SK-N-SH (cell line): Measurements from ENCODE around the gene MIDN. TPM values are rescaled to one million over a fixed set of nuclear protein-coding genes. Genes with fewer than 3 reads are reported as not detected.

Experiments used
- CTCF ChIA-PET: fragments of 300-600, 350-600 bp; formaldehyde crosslinking; extraction: SDS; loops from one replicate; lab custom pipeline; 2021; lab: Yijun Ruan, JAX
- POLR2A ChIA-PET: fragments of 350-600 bp; sonication (Branson Sonifier 250); formaldehyde crosslinking; extraction: SDS; loops from one replicate; lab custom pipeline; 2020; ENCODE audit warnings: antibody characterized with exemption, inconsistent platforms; lab: Yijun Ruan, JAX
- DNase-seq: peaks from one replicate; pipeline ENCODE4 v3.0.0; 2012
- H2AFZ ChIP-seq: fragments of 200-600 bp; sonication (generic); 2 replicates; pipeline ENCODE4 v1.8.1; 2016; ENCODE audit warnings: antibody characterized with exemption, mild to moderate bottlenecking, low read depth
- H3F3A ChIP-seq: fragments of 200-600 bp; sonication (generic); replicated peaks from 2 replicates; pipeline ENCODE3; 2016; ENCODE audit warnings: antibody characterized with exemption, mild to moderate bottlenecking; ENCODE audit not compliant: insufficient read depth
- H3K27ac ChIP-seq, 2 experiments: fragments of 200-500 bp in 1 of 2; fragments of 200-600 bp in 1 of 2; sonication (Bioruptor generic) in 1 of 2; sonication (generic), shearing (Covaris generic) in 1 of 2; 2 replicates each; pipeline versions ENCODE4 v1.5.1 to v1.6.1; 2014 to 2016; ENCODE audit warnings: low read depth in 2 of 2, inconsistent platforms in 1 of 2, low read length in 1 of 2, mild to moderate bottlenecking in 1 of 2, mixed read lengths in 1 of 2
- H3K27me3 ChIP-seq: fragments of 200-600 bp; sonication (generic), shearing (Covaris generic); 2 replicates; pipeline ENCODE4 v1.6.1; 2016; ENCODE audit warnings: mixed run types; ENCODE audit not compliant: insufficient read depth
- H3K36me3 ChIP-seq, 2 experiments: fragments of 200-500 bp in 1 of 2; fragments of 200-600 bp in 1 of 2; sonication (Bioruptor generic) in 1 of 2; sonication (generic) in 1 of 2; replicated peaks in 1 of 2; 2 replicates each; pipeline versions ENCODE3 to v1.5.1; 2014 to 2016; ENCODE audit warnings: low read length in 1 of 2, mild to moderate bottlenecking in 1 of 2; ENCODE audit not compliant: insufficient read depth in 2 of 2, control insufficient read depth in 1 of 2
- H3K4me1 ChIP-seq, 2 experiments: fragments of 200-500 bp in 1 of 2; fragments of 200-600 bp in 1 of 2; sonication (Bioruptor generic) in 1 of 2; sonication (generic), shearing (Covaris generic) in 1 of 2; 2 replicates each; pipeline versions ENCODE4 v1.5.1 to v1.6.1; 2014 to 2016; ENCODE audit warnings: low read depth in 1 of 2, low read length in 1 of 2, mixed run types in 1 of 2; ENCODE audit not compliant: insufficient read depth in 2 of 2, control insufficient read depth in 1 of 2
- H3K4me2 ChIP-seq: fragments of 200-600 bp; sonication (generic), shearing (Covaris generic); 2 replicates; pipeline ENCODE4 v1.6.1; 2017; ENCODE audit warnings: mixed run types
- H3K4me3 ChIP-seq, 2 experiments: fragments of 200-500 bp in 1 of 2; fragments of 200-600 bp in 1 of 2; sonication (Bioruptor generic) in 1 of 2; sonication (generic), shearing (Covaris generic) in 1 of 2; 2 replicates each; pipeline versions ENCODE4 v1.5.1 to v1.8.1; 2014 to 2016; ENCODE audit warnings: low read depth in 2 of 2, inconsistent platforms in 1 of 2, low read length in 1 of 2, mild to moderate bottlenecking in 1 of 2, mixed read lengths in 1 of 2, moderate library complexity in 1 of 2
- H3K79me2 ChIP-seq: fragments of 200-600 bp; sonication (generic); 2 replicates; pipeline ENCODE4 v1.8.1; 2017; ENCODE audit warnings: mild to moderate bottlenecking; ENCODE audit not compliant: insufficient read depth
- H3K9ac ChIP-seq: fragments of 200-600 bp; sonication (generic); 2 replicates; pipeline ENCODE4 v1.6.1; 2017; ENCODE audit warnings: mixed run types
- H3K9me2 ChIP-seq: fragments of 200-600 bp; sonication (generic); 2 replicates; pipeline ENCODE4 v1.6.1; 2017; ENCODE audit warnings: mixed run types
- H3K9me3 ChIP-seq: fragments of 200-600 bp; sonication (generic); 2 replicates; pipeline ENCODE4 v1.6.1; 2017; ENCODE audit warnings: mixed run types, mild to moderate bottlenecking, moderate library complexity
- H4K20me1 ChIP-seq: fragments of 200-600 bp; sonication (generic); 2 replicates; pipeline ENCODE4 v1.6.1; 2017; ENCODE audit warnings: mild to moderate bottlenecking, mixed run types; ENCODE audit not compliant: insufficient read depth
- CHD2 ChIP-seq: fragments of 150-350 bp; IDR thresholded peaks from 2 replicates; pipeline ENCODE4 v1.6.1; 2018; ENCODE audit warnings: low read length; ENCODE audit not compliant: partially characterized antibody
- ELF1 ChIP-seq: IDR thresholded peaks from 2 replicates; pipeline ENCODE4 v1.4.0; 2012
- EP300 ChIP-seq, 2 experiments: IDR thresholded peaks; 2 replicates each; pipeline versions ENCODE4 v1.4.0 to v1.6.1; 2012; ENCODE audit warnings: borderline replicate concordance in 1 of 2, low read depth in 1 of 2, low read length in 1 of 2
- FOSL2 ChIP-seq: IDR thresholded peaks from 2 replicates; pipeline ENCODE4 v1.4.0; 2012; ENCODE audit warnings: low read depth, mild to moderate bottlenecking, moderate library complexity, borderline replicate concordance
- FOXM1 ChIP-seq: IDR thresholded peaks from 2 replicates; pipeline ENCODE4 v1.4.0; 2012; ENCODE audit warnings: low read depth, mild to moderate bottlenecking
- GATA2 ChIP-seq: sonication (generic); formaldehyde crosslinking; IDR thresholded peaks from 2 replicates; pipeline ENCODE4 v1.5.0; 2020; ENCODE audit warnings: mild to moderate bottlenecking, missing genetic modification reagents
- IRF3 ChIP-seq: fragments of 150-350 bp; IDR thresholded peaks from 2 replicates; pipeline ENCODE4 v1.6.1; 2016; ENCODE audit warnings: mild to moderate bottlenecking, low read depth, low read length
- JUND ChIP-seq: IDR thresholded peaks from 2 replicates; pipeline ENCODE4 v1.4.0; 2012
- MEF2A ChIP-seq: IDR thresholded peaks from 2 replicates; pipeline ENCODE4 v1.4.0; 2012; ENCODE audit warnings: low read depth, borderline replicate concordance
- MXI1 ChIP-seq: IDR thresholded peaks from 2 replicates; pipeline ENCODE4 v1.6.1; 2012; ENCODE audit warnings: mild to moderate bottlenecking, low read depth, low read length, improper control_type of control experiment
- NFIC ChIP-seq: IDR thresholded peaks from 2 replicates; pipeline ENCODE4 v1.4.0; 2012; ENCODE audit warnings: borderline replicate concordance
- PBX3 ChIP-seq: IDR thresholded peaks from 2 replicates; pipeline ENCODE4; 2012
- POLR2AphosphoS5 ChIP-seq: IDR thresholded peaks from 2 replicates; pipeline ENCODE4 v1.6.1; 2012; ENCODE audit warnings: low read depth, low read length
- RAD21 ChIP-seq: IDR thresholded peaks from 2 replicates; pipeline ENCODE4 v1.6.1; 2012; ENCODE audit warnings: mild to moderate bottlenecking, low read length
- RCOR1 ChIP-seq: fragments of 150-350 bp; IDR thresholded peaks from 2 replicates; pipeline ENCODE4 v1.6.1; 2017; ENCODE audit warnings: antibody characterized with exemption, low read length
- RFX5 ChIP-seq: IDR thresholded peaks from 2 replicates; pipeline ENCODE4 v1.6.1; 2012; ENCODE audit warnings: mild to moderate bottlenecking, improper control_type of control experiment, low read length
- TAF1 ChIP-seq: IDR thresholded peaks from 2 replicates; pipeline ENCODE4 v1.6.1; 2012; ENCODE audit warnings: low read depth, mild to moderate bottlenecking, low read length, moderate library complexity, borderline replicate concordance
- TCF12 ChIP-seq: IDR thresholded peaks from 2 replicates; pipeline ENCODE4 v1.4.0; 2012
- TEAD4 ChIP-seq: IDR thresholded peaks from 2 replicates; pipeline ENCODE4 v1.4.0; 2012; ENCODE audit warnings: mild to moderate bottlenecking, borderline replicate concordance; ENCODE audit not compliant: insufficient read depth
- YY1 ChIP-seq: IDR thresholded peaks from 2 replicates; pipeline ENCODE4 v1.4.0; 2012; ENCODE audit warnings: low read depth, mild to moderate bottlenecking
- WGBS: methylation state at CpG from one replicate; pipeline ENCODE4 v1.1.6; 2017; ENCODE audit warnings: low lambda C conversion rate; 5-methylcytosine and 5-hydroxymethylcytosine counted together
- polyA plus RNA-seq, 3 experiments: library from polyadenylated mRNA; depleted of rRNA; stranded (reverse); fragments of >200 nt; gene quantifications; 2 replicates each; pipeline ENCODE4 v1.2.3, GENCODE V29; 2012
- TF ChIP-seq, protein P1 (sequence below): IDR thresholded peaks from 2 replicates; pipeline ENCODE4 v1.4.0; 2012; ENCODE audit warnings: low read depth, borderline replicate concordance

Gene MIDN
- polyA plus RNA-seq, 1 of the 3 experiments (the other 2 are of a cell fraction): 13.9 TPM

DNA sequence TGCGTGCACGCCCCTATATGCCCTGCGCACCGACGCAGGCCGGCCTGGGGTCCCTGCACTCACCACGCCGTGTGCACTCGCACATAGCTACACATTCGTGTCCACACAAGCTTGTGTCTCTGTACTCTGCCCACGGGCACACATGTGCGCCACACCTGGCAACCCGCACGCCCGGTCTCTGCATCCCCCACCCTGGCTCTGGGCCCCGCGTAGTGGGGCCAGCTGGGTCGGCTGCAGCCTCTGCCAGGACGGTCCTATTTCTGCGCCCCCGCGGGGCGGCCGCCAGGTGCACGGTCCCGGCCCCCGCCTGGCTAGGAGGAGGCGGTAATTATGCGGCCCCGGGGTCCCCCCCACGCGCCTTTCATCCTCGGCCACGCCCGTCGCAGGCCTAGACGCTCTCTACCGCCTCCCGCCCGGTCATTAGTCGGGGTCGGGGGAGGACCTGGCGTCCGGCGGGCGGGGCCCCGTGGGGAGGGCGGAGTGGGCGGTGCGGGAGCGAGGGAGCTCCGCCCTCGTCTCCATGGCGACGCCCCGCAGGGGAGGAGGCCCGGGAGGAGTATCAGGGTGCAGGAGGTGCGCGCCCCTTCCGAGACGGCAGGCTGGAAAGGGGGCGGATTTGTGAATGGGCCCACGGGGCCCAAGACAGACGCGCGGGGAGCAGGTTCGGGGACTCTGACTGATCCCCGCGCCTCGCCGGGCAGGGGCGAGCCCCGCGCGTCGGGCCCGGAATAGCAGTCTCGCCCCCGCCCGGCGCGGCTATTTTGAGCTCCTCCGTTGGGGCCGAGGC is 17.9 kb downstream of the MIDN start (continued):
- TF ChIP-seq CHD2 (no peak), RFX5 (no peak), NFIC (peak; percentile 41; the same call in 1 of the 2 replicates), IRF3 (no peak), MEF2A (no peak), RCOR1 (0 out of 2 replicates have a peak, but pooled peaks have one; percentile 48), JUND (no peak), MXI1 (peak; percentile 31; the same call in 1 of the 2 replicates), TEAD4 (no peak; the same call in 1 of the 2 replicates), FOXM1 (no peak), PBX3 (no peak; the same call in 1 of the 2 replicates), EP300 (IDR thresholded peaks at IDR 0.05; ENCODE audit: borderline replicate concordance in 1 of 2, low read depth in 1 of 2, low read length in 1 of 2) (no peak), FOSL2 (no peak)
- TF ChIP-seq, protein P1, sequence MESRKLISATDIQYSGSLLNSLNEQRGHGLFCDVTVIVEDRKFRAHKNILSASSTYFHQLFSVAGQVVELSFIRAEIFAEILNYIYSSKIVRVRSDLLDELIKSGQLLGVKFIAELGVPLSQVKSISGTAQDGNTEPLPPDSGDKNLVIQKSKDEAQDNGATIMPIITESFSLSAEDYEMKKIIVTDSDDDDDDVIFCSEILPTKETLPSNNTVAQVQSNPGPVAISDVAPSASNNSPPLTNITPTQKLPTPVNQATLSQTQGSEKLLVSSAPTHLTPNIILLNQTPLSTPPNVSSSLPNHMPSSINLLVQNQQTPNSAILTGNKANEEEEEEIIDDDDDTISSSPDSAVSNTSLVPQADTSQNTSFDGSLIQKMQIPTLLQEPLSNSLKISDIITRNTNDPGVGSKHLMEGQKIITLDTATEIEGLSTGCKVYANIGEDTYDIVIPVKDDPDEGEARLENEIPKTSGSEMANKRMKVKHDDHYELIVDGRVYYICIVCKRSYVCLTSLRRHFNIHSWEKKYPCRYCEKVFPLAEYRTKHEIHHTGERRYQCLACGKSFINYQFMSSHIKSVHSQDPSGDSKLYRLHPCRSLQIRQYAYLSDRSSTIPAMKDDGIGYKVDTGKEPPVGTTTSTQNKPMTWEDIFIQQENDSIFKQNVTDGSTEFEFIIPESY: no peak

- Histone ChIP-seq H3K27ac (peak overlapping the region; percentile 78 to 87), H3K79me2 (peaks cover 34% of the 10 kb centered on the region), H3K4me2 (peak overlapping the region; percentile 91), H3F3A (peaks cover 37% of the 10 kb centered on the region), H3K27me3 (no peaks in the 10 kb centered on the region), H3K36me3 (peaks cover 14 to 20% of the 10 kb centered on the region in 2 experiments), H3K9me3 (no peaks in the 10 kb centered on the region), H3K4me3 (peak overlapping the region; percentile 58 to 64), H4K20me1 (peaks cover 24% of the 10 kb centered on the region), H3K9me2 (no peaks in the 10 kb centered on the region), H3K4me1 (peaks cover 45 to 67% of the 10 kb centered on the region in 2 experiments; a peak in 3 of 4 replicates), H3K9ac (peak overlapping the region; percentile 63; the same call in 1 of the 2 replicates), H2AFZ (no peak overlapping the region)
- ChIA-PET CTCF (interaction anchor here (0.6 to 18.6 kb wide), 36 partner anchors 11 to 283 kb away, joined by 3 to 594 read pairs (median 5); partner anchors contain the start of genes ABCA7, ATP5F1D, EFNA2 and MIDN), POLR2A (interaction anchor here (0.7 to 2.1 kb wide), 10 partner anchors 8 to 179 kb away, joined by 3 to 32 read pairs (median 6); partner anchors contain the start of genes ATP5F1D and FAM174C)
- peak; percentile 85 for DNase-seq
- WGBS: under 1% methylated on average over 20 of the region's 59 CpGs
- TF ChIP-seq TCF12 (no peak), ELF1 (no peak), MEF2A (no peak), EP300 (IDR thresholded peaks at IDR 0.05; ENCODE audit: borderline replicate concordance in 1 of 2, low read depth in 1 of 2, low read length in 1 of 2) (no peak), CHD2 (peak; percentile 24), RCOR1 (no peak), PBX3 (no peak), FOXM1 (no peak), TAF1 (no peak), GATA2 (no peak), POLR2AphosphoS5 (no peak), RAD21 (peak; percentile 75), MXI1 (peak; percentile 62; the same call in 1 of the 2 replicates), TEAD4 (no peak), FOSL2 (no peak), IRF3 (no peak), YY1 (no peak)
These were observed 18.6 kb downstream of the MIDN start for GRCh38 chr19:1266916-1267476.
